ENCODE results near the gene OLFML2A. TPM values are rescaled to one million over a fixed set of nuclear protein-coding genes. Genes with fewer than 3 reads are reported as not detected.
A peak's percentile ranks its signal among the peaks of the same experiment; 100 is the strongest.

Gene OLFML2A
- polyA plus RNA-seq, 1 experiment = 2.5 TPM

DNA sequence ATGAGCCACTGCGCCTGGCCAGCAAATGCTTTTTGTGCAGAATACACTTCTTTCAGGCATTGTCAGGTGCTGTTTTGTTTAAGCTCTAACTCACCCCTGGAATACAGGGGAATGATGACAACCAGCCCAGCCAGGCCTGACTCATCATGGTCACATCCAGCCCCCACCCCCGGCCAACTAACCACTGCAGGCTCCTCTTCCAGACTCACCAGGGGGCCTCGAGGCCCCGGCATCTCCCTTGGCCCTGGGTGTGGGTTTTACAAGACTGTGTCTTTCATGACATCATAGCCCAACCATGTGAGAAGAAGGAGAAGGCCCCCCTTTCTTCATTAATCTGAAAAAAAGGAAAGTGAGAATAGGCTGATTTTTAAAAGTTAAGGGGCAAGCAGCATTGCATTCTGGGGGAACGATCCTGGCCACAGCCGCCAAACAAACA is 35.5 kb downstream of the OLFML2A start:
- H3K4me3 ChIP-seq (ENCODE audit: low read depth, low read length) = no peak overlapping the region
- POLR2A ChIA-PET = interaction anchor here (0.7 kb wide), 1 partner anchor 33 kb away, joined by 3 read pairs; no protein-coding TSS in a partner anchor
- DNase-seq (ENCODE audit: low read depth) = peak; percentile 98
- TF ChIP-seq, protein P1, sequence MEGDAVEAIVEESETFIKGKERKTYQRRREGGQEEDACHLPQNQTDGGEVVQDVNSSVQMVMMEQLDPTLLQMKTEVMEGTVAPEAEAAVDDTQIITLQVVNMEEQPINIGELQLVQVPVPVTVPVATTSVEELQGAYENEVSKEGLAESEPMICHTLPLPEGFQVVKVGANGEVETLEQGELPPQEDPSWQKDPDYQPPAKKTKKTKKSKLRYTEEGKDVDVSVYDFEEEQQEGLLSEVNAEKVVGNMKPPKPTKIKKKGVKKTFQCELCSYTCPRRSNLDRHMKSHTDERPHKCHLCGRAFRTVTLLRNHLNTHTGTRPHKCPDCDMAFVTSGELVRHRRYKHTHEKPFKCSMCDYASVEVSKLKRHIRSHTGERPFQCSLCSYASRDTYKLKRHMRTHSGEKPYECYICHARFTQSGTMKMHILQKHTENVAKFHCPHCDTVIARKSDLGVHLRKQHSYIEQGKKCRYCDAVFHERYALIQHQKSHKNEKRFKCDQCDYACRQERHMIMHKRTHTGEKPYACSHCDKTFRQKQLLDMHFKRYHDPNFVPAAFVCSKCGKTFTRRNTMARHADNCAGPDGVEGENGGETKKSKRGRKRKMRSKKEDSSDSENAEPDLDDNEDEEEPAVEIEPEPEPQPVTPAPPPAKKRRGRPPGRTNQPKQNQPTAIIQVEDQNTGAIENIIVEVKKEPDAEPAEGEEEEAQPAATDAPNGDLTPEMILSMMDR (IDR thresholded peaks at IDR 0.05; ENCODE audit: insufficient read depth, low read depth, low read length) = peak; percentile 24; the same call in 1 of the 2 replicates
- H3K27me3 ChIP-seq (ENCODE audit: control insufficient read depth, insufficient read depth, low read length) = no peaks in the 10 kb centered on the region
- CTCF ChIA-PET = interaction anchor here (1.0 to 5.4 kb wide), 5 partner anchors 28 to 41 kb away, joined by 3 to 46 read pairs (median 8); partner anchors contain the start of genes NR6A1, OLFML2A and WDR38
- no peaks in the 10 kb centered on the region for H3K36me3 ChIP-seq (ENCODE audit: control insufficient read depth, insufficient read depth, low read length)

DNA sequence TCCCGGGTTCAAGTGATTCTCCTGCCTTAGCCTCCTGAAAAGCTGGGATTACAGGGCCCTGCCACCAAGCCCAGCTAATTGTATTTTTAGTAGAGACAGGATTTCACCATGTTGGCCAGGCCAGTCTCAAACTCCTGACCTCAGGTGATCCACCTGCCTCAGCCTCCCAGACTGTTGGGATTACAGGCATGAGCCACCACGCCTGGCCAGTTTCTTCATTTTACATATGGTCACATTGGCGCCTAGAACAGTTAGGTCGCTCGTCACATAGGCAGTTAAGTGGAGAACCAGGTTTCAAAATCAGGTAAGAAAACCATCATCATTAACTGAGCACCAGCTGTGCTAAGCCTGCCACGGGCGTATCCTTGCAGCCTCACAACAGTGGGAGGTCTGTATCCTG is 36.1 kb downstream of the OLFML2A start:
- Histone ChIP-seq H3K4me3 (ENCODE audit: low read depth, low read length) (no peak overlapping the region), H3K27me3 (ENCODE audit: control insufficient read depth, insufficient read depth, low read length) (no peaks in the 10 kb centered on the region), H3K36me3 (ENCODE audit: control insufficient read depth, insufficient read depth, low read length) (no peaks in the 10 kb centered on the region)
- ChIA-PET POLR2A (interaction anchor here (0.7 kb wide), 1 partner anchor 33 kb away, joined by 3 read pairs; no protein-coding TSS in a partner anchor), CTCF (interaction anchor here (1.9 to 5.4 kb wide), 4 partner anchors 27 to 41 kb away, joined by 8 to 46 read pairs (median 10); partner anchors contain the start of genes OLFML2A and WDR38)
- TF ChIP-seq, protein P1 (IDR thresholded peaks at IDR 0.05; ENCODE audit: insufficient read depth, low read depth, low read length) = no peak
- DNase-seq (ENCODE audit: low read depth) = no peak

DNA sequence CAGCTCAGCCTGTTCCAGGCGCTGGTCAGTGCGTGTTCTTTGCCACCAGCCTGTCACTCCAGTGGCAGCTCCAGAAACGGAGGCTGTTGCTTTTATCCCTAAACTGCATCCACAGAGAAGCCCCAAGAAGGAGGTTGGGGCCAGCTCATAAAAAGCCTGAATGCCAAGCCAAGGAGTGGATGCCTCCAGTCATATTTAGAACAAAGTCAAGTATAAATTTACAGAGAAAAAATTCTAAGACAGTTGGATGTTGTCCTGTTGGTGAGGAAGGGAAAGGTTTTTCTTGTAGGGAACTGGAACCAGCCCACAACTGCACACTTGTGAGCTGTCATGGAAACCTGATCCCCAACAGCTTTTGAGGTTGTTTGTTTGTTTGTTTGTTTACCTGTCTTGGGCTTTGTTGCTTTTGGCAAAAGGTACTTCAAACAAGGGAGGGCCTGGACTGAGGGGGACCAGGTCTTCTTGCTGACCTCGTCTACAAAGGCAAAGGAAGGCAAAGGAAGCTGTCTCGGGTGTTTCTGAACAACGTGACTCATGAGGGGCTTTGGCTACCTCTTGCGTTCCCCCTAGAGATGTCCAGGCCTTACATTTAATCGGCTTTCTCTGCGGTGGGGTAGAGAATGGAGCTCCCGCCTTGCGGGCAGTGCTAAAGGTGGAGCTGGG is 36.7 kb downstream of the OLFML2A start:
- POLR2A ChIA-PET = no interaction called here
- Histone ChIP-seq H3K36me3 (ENCODE audit: control insufficient read depth, insufficient read depth, low read length) (no peaks in the 10 kb centered on the region), H3K27me3 (ENCODE audit: control insufficient read depth, insufficient read depth, low read length) (no peaks in the 10 kb centered on the region), H3K4me3 (ENCODE audit: low read depth, low read length) (no peak overlapping the region)
- DNase-seq (ENCODE audit: low read depth) = no peak
- CTCF ChIA-PET = interaction anchor here (1.2 to 5.4 kb wide), 6 partner anchors 21 to 41 kb away, joined by 3 to 46 read pairs (median 8); partner anchors contain the start of genes OLFML2A and WDR38
- TF ChIP-seq, protein P1 (IDR thresholded peaks at IDR 0.05; ENCODE audit: insufficient read depth, low read depth, low read length) = no peak

DNA sequence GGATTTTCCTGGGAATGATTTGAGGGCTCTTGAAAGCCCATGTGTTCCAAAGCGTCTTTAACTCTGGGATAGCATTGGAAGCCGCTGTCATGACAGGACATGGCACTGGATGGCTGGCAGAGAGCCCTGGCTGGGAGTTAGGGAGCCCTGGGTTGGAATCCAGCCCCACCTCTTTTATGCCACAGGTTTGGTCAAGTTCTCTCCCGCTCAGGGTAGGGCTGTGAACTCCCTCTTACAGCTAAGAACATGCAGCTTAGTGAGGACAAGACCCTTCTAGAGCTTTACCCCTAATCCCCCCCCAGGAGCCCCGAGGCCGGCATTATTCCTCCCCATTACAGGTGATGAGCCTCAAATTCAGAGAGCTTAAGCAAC is 37.2 kb downstream of the OLFML2A start:
- H3K4me3 ChIP-seq (ENCODE audit: low read depth, low read length) = no peak overlapping the region
- no peak for DNase-seq (ENCODE audit: low read depth)
- CTCF ChIA-PET = interaction anchor here (1.0 to 5.4 kb wide), 6 partner anchors 20 to 60 kb away, joined by 3 to 46 read pairs (median 4); partner anchors contain the start of gene WDR38
- no peaks in the 10 kb centered on the region for H3K27me3 ChIP-seq (ENCODE audit: control insufficient read depth, insufficient read depth, low read length)
- TF ChIP-seq, protein P1 (IDR thresholded peaks at IDR 0.05; ENCODE audit: insufficient read depth, low read depth, low read length) = no peak
- H3K36me3 ChIP-seq (ENCODE audit: control insufficient read depth, insufficient read depth, low read length) = no peaks in the 10 kb centered on the region
- POLR2A ChIA-PET = no interaction called here

DNA sequence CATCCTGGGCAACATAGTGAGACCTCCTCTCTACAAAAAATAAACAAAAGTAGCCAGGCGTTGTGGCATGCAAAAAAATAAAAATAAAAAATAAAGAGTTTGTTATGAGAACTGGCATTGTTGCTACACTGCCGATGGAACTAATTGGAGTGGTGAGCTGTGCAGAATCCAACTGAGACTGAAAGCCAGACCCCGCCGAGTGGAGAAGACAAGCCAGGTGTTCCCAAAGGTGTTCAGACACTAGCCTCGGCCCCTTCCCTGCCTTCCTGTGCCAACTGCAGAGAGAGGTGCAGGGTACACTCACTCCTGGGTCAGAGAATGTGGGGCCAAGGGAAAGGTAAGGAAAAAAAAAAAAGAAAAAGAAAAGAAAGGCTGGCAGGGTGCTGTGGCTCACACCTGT is 38.7 kb downstream of the OLFML2A start:
- TF ChIP-seq, protein P1 (IDR thresholded peaks at IDR 0.05; ENCODE audit: insufficient read depth, low read depth, low read length) = no peak
- POLR2A ChIA-PET = interaction anchor here (0.6 kb wide), 1 partner anchor 535 kb away, joined by 15 read pairs; no protein-coding TSS in a partner anchor
- CTCF ChIA-PET = interaction anchor here (0.9 to 1.9 kb wide), 2 partner anchors 26 to 41 kb away, joined by 3 to 4 read pairs; no protein-coding TSS in a partner anchor

More for the DNA sequence above, 38.7 kb downstream of the OLFML2A start:
- H3K4me3 ChIP-seq (ENCODE audit: low read depth, low read length) = no peak overlapping the region
- no peaks in the 10 kb centered on the region for H3K27me3 ChIP-seq (ENCODE audit: control insufficient read depth, insufficient read depth, low read length)
- DNase-seq (ENCODE audit: low read depth) = no peak
- no peaks in the 10 kb centered on the region for H3K36me3 ChIP-seq (ENCODE audit: control insufficient read depth, insufficient read depth, low read length)
